Esophagus muscularis mucosa (tissue), 3 donors: ENCODE measurements around the gene CXCL8.

Experiments
- CTCF ChIP-seq, 3 experiments: fragments of 200-600 bp in 2 of 3; fragments of 450-650 bp in 1 of 3; sonication (generic) in 2 of 3; IDR thresholded peaks; one replicate each; pipeline ENCODE4 v1.5.1; 2017 to 2019; ENCODE audit warnings: antibody characterized with exemption in 3 of 3, mild to moderate bottlenecking in 2 of 3, moderate library complexity in 1 of 3
- POLR2A ChIP-seq: fragments of 450-650 bp; IDR thresholded peaks from one replicate; pipeline ENCODE4 v1.6.1; 2017; ENCODE audit warnings: antibody characterized with exemption, moderate library complexity, mild to moderate bottlenecking, low read depth

- TF ChIP-seq POLR2A, result no peak
- no peak for TF ChIP-seq CTCF (IDR thresholded peaks at IDR 0.05)
These were observed 19.0 kb downstream of the CXCL8 start for GRCh38 chr4:73759357-73759756.
